DND-41 (cell line): ENCODE results near the gene BRINP1.

ENCODE experiments used
- ATAC-seq: fragments of 200-7000 bp; cut with Tn5 transposase; 3 replicates; pipeline ENCODE4 v1.9.1; 2021; ENCODE audit warnings: low read depth; ENCODE audit not compliant: insufficient read depth
- DNase-seq: peaks from one replicate; pipeline ENCODE4 v3.0.0-alpha.2; 2020
- H2AFZ ChIP-seq: 2 replicates; pipeline ENCODE4 v1.6.0; 2012; ENCODE audit warnings: low read depth, low read length
- H3K27ac ChIP-seq: 2 replicates; pipeline ENCODE4 v1.5.1; 2012; ENCODE audit warnings: low read length, inconsistent platforms
- H3K27me3 ChIP-seq: fragments of 200-600 bp; sonication (generic); 2 replicates; pipeline ENCODE4 v1.6.0; 2012; ENCODE audit warnings: low read length, mild to moderate bottlenecking, inconsistent platforms; ENCODE audit not compliant: insufficient read depth, poor library complexity
- H3K36me3 ChIP-seq: 2 replicates; pipeline ENCODE4 v1.5.1; 2012; ENCODE audit warnings: low read length, inconsistent platforms; ENCODE audit not compliant: insufficient read depth
- H3K4me1 ChIP-seq: 2 replicates; pipeline ENCODE4 v1.5.1; 2012; ENCODE audit warnings: mild to moderate bottlenecking, low read length; ENCODE audit not compliant: insufficient read depth
- H3K4me2 ChIP-seq: 2 replicates; pipeline ENCODE4 v1.6.0; 2012; ENCODE audit warnings: mild to moderate bottlenecking, moderate library complexity, low read length, inconsistent platforms; ENCODE audit not compliant: insufficient read depth
- H3K4me3 ChIP-seq, 2 experiments: fragments of 200-600 bp in 1 of 2; shearing (Covaris generic) in 1 of 2; 2 replicates each; pipeline ENCODE4 v1.5.1; 2012 to 2016; ENCODE audit warnings: inconsistent platforms in 2 of 2, low read length in 2 of 2, mild to moderate bottlenecking in 2 of 2, low read depth in 1 of 2, moderate library complexity in 1 of 2
- H3K79me2 ChIP-seq: 2 replicates; pipeline ENCODE4 v1.6.0; 2012; ENCODE audit warnings: low read length, inconsistent platforms; ENCODE audit not compliant: insufficient read depth
- H3K9ac ChIP-seq: 2 replicates; pipeline ENCODE4 v1.6.0; 2012; ENCODE audit warnings: low read depth, mild to moderate bottlenecking, inconsistent platforms, low read length, moderate library complexity
- H3K9me3 ChIP-seq: 2 replicates; pipeline ENCODE4 v1.5.1; 2012; ENCODE audit warnings: low read length, moderate library complexity, mild to moderate bottlenecking, inconsistent platforms; ENCODE audit not compliant: insufficient read depth, severe bottlenecking
- H4K20me1 ChIP-seq: 2 replicates; pipeline ENCODE4 v1.6.0; 2012; ENCODE audit warnings: low read length; ENCODE audit not compliant: insufficient read depth
- CTCF ChIP-seq: IDR thresholded peaks from 2 replicates; pipeline ENCODE4 v1.5.1; 2012; ENCODE audit warnings: borderline replicate concordance, low read length, moderate library complexity, mild to moderate bottlenecking; ENCODE audit not compliant: poor library complexity, severe bottlenecking; ENCODE audit errors: extremely low read depth
- EZH2 ChIP-seq: IDR thresholded peaks from 3 replicates; pipeline ENCODE4 v1.6.1; 2012; ENCODE audit warnings: borderline replicate concordance, low read depth, mild to moderate bottlenecking, moderate library complexity, low read length, inconsistent platforms; ENCODE audit not compliant: severe bottlenecking

The BRINP1 gene

GRCh38 chr9:119240546-119240945, 128.7 kb downstream of the BRINP1 start:
- Histone ChIP-seq H4K20me1 (no peaks in the 10 kb centered on the region), H3K4me1 (no peaks in the 10 kb centered on the region), H3K27ac (no peak overlapping the region), H3K36me3 (no peaks in the 10 kb centered on the region), H3K4me3 (no peak overlapping the region), H3K27me3 (no peaks in the 10 kb centered on the region), H3K9me3 (no peaks in the 10 kb centered on the region), H3K4me2 (no peak overlapping the region), H3K9ac (no peak overlapping the region), H3K79me2 (no peaks in the 10 kb centered on the region), H2AFZ (no peak overlapping the region)
- no peak for DNase-seq
- no peak for TF ChIP-seq CTCF
- TF ChIP-seq EZH2 = no peak
- ATAC-seq = no peak

GRCh38 chr9:119234636-119235035, 134.6 kb downstream of the BRINP1 start:
- H3K79me2 ChIP-seq = no peaks in the 10 kb centered on the region
- H3K4me1 ChIP-seq = no peaks in the 10 kb centered on the region
- H3K36me3 ChIP-seq = no peaks in the 10 kb centered on the region
- H3K9ac ChIP-seq = no peak overlapping the region
- no peak overlapping the region for H2AFZ ChIP-seq
- no peak overlapping the region for H3K27ac ChIP-seq
- DNase-seq = no peak
- no peak for ATAC-seq
- TF ChIP-seq EZH2 (no peak), CTCF (no peak)
- H4K20me1 ChIP-seq = no peaks in the 10 kb centered on the region
- no peaks in the 10 kb centered on the region for H3K27me3 ChIP-seq
- H3K4me3 ChIP-seq = no peak overlapping the region
- no peak overlapping the region for H3K4me2 ChIP-seq
- no peaks in the 10 kb centered on the region for H3K9me3 ChIP-seq

- ATAC-seq = no peak
- H3K9ac ChIP-seq = no peak overlapping the region
- H3K4me3 ChIP-seq = no peak overlapping the region
- no peaks in the 10 kb centered on the region for H3K27me3 ChIP-seq
- no peaks in the 10 kb centered on the region for H3K79me2 ChIP-seq
- H3K4me1 ChIP-seq = no peaks in the 10 kb centered on the region
- H3K27ac ChIP-seq = no peak overlapping the region
- H3K4me2 ChIP-seq = no peak overlapping the region
- TF ChIP-seq EZH2 (no peak), CTCF (no peak)
- H4K20me1 ChIP-seq = no peaks in the 10 kb centered on the region
- H3K36me3 ChIP-seq = no peaks in the 10 kb centered on the region
- H3K9me3 ChIP-seq = no peaks in the 10 kb centered on the region
- no peak for DNase-seq
- no peak overlapping the region for H2AFZ ChIP-seq
Measured at GRCh38 chr9:119227422-119227821, 141.8 kb downstream of the BRINP1 start.

GRCh38 chr9:119224431-119224830, 144.8 kb downstream of the BRINP1 start:
- no peak overlapping the region for H3K4me2 ChIP-seq
- no peak overlapping the region for H3K4me3 ChIP-seq
- no peak overlapping the region for H3K9ac ChIP-seq
- H3K36me3 ChIP-seq = no peaks in the 10 kb centered on the region
- TF ChIP-seq EZH2 (no peak), CTCF (no peak)
- H2AFZ ChIP-seq = no peak overlapping the region
- DNase-seq (no peak), ATAC-seq (no peak)
- no peaks in the 10 kb centered on the region for H3K79me2 ChIP-seq
- H3K27ac ChIP-seq = no peak overlapping the region
- H3K4me1 ChIP-seq = no peaks in the 10 kb centered on the region
- no peaks in the 10 kb centered on the region for H4K20me1 ChIP-seq
- H3K9me3 ChIP-seq = no peaks in the 10 kb centered on the region
- H3K27me3 ChIP-seq = no peaks in the 10 kb centered on the region
